HepG2 (cell line): ENCODE data around the gene MGA. TPM values are rescaled to one million over a fixed set of nuclear protein-coding genes. Genes with fewer than 3 reads are reported as not detected.

Experiments
- AFF4 ChIP-seq: sonication (generic); formaldehyde crosslinking; IDR thresholded peaks from 2 replicates; pipeline ENCODE4 v1.4.0; 2020; ENCODE audit warnings: missing genetic modification reagents
- ARID4A ChIP-seq: sonication (generic); formaldehyde crosslinking; IDR thresholded peaks from 2 replicates; pipeline ENCODE4 v1.5.0; 2020; ENCODE audit warnings: mild to moderate bottlenecking, missing genetic modification reagents, borderline replicate concordance
- DRAP1 ChIP-seq: IDR thresholded peaks from 2 replicates; pipeline ENCODE4 v1.6.1; 2016; ENCODE audit warnings: missing genetic modification reagents, missing compliant biosample characterization
- HNF4A ChIP-seq: sonication (generic); formaldehyde crosslinking; IDR thresholded peaks from 2 replicates; pipeline ENCODE4 v1.4.0; 2020; ENCODE audit warnings: missing genetic modification reagents
- MAFK ChIP-seq, 2 experiments: IDR thresholded peaks in 1 of 2; conservative IDR thresholded peaks in 1 of 2; 2 replicates each; pipeline ENCODE4 v1.6.1; 2011; ENCODE audit warnings: improper control_type of control experiment in 2 of 2, low read length in 2 of 2
- PHF20 ChIP-seq: sonication (generic); formaldehyde crosslinking; IDR thresholded peaks from 2 replicates; pipeline ENCODE4 v1.5.0; 2020; ENCODE audit warnings: mild to moderate bottlenecking, missing genetic modification reagents
- ZNF33B ChIP-seq: sonication (generic); formaldehyde crosslinking; IDR thresholded peaks from 2 replicates; pipeline ENCODE4 v1.5.1; 2020; ENCODE audit warnings: mild to moderate bottlenecking, missing genetic modification reagents
- ZNF382 ChIP-seq: sonication (generic); formaldehyde crosslinking; IDR thresholded peaks from 2 replicates; pipeline ENCODE4 v1.5.0; 2020; ENCODE audit warnings: missing genetic modification reagents, mild to moderate bottlenecking, borderline replicate concordance
- polyA plus RNA-seq, 8 experiments: library from polyadenylated mRNA; depleted of rRNA in 3 of 8; stranded (reverse) in 7 of 8; unstranded in 1 of 8; fragments of >200 nt; fragmentation: Illumina TruSeq in 4 of 8; extraction: Trizol in 4 of 8; gene quantifications; 2 replicates each; pipeline versions ENCODE4 v1.2.1 to v1.2.3, GENCODE V29; 2011 to 2016; ENCODE audit warnings: low read depth in 4 of 8, missing spikeins in 1 of 8, mixed read lengths in 1 of 8; ENCODE audit not compliant: insufficient read depth in 1 of 8
- total RNA-seq, 5 experiments: library from RNA; depleted of rRNA; stranded (reverse); fragments of >200 nt; fragmentation: Illumina TruSeq; extraction: Trizol; gene quantifications; 2 replicates each; pipeline ENCODE4 v1.2.3, GENCODE V29; 2016; ENCODE audit warnings: low read depth in 1 of 5

The MGA gene
- total and polyA plus RNA-seq, 2 of the 13 experiments (the other 11 are each of a cell fraction or from before 2014, with no cell fraction given): 5.3 to 59.0 TPM

- 0 out of 2 replicates have a peak, but pooled peaks have one; percentile 37 for TF ChIP-seq HNF4A (CRISPR knock-in tag)
- no peak for TF ChIP-seq DRAP1
- TF ChIP-seq ZNF33B (CRISPR knock-in tag): no peak
- no peak for TF ChIP-seq AFF4 (CRISPR knock-in tag)
- no peak for TF ChIP-seq PHF20 (CRISPR knock-in tag)
- TF ChIP-seq MAFK (conservative IDR thresholded peaks at IDR 0.05 in 1 of 2, IDR thresholded peaks at IDR 0.05 in 1 of 2; ENCODE audit: low read length in 2 of 2): peak; percentile 98
- TF ChIP-seq ARID4A: no peak
- TF ChIP-seq ZNF382 (CRISPR knock-in tag): no peak
These were observed 136.0 kb downstream of the MGA start (continued) for GRCh38 chr15:41795996-41796856.
